Tibial nerve (tissue), 3 donors: Measurements from ENCODE around the gene DUXA.

Source experiments
- POLR2A ChIP-seq, 2 donors: fragments of 450-650 bp; IDR thresholded peaks; one replicate each; pipeline ENCODE4 v1.6.1; 2017; ENCODE audit warnings: antibody characterized with exemption in 2 of 2, mild to moderate bottlenecking in 2 of 2, moderate library complexity in 2 of 2
- TF ChIP-seq, protein P1 (sequence below), 5 experiments: fragments of 200-600 bp in 3 of 5; fragments of 450-650 bp in 2 of 5; sonication (generic) in 3 of 5; IDR thresholded peaks; one replicate each; pipeline ENCODE4 v1.5.1; 2016 to 2019; ENCODE audit warnings: antibody characterized with exemption in 5 of 5, mild to moderate bottlenecking in 3 of 5, moderate library complexity in 2 of 5

DNA sequence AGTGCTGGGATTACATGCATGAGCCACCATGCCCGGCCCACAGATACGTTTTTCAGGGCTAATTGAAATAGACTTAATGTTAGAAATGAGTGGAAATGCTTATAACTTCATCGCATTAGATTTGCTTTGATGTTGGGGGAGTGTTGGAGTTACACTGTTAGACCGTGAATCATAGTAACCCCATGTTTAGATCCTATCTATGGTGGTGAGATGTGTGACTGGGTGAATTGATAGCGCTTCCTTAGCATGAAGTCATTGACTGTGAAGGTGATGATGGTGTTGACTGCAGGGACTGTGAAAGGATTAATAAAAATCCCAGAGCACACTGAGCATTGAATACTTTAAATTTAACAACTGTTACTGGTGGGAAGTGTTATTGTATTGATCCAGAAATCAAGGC, 25.7 kb upstream of the DUXA start:
- TF ChIP-seq, protein P1, sequence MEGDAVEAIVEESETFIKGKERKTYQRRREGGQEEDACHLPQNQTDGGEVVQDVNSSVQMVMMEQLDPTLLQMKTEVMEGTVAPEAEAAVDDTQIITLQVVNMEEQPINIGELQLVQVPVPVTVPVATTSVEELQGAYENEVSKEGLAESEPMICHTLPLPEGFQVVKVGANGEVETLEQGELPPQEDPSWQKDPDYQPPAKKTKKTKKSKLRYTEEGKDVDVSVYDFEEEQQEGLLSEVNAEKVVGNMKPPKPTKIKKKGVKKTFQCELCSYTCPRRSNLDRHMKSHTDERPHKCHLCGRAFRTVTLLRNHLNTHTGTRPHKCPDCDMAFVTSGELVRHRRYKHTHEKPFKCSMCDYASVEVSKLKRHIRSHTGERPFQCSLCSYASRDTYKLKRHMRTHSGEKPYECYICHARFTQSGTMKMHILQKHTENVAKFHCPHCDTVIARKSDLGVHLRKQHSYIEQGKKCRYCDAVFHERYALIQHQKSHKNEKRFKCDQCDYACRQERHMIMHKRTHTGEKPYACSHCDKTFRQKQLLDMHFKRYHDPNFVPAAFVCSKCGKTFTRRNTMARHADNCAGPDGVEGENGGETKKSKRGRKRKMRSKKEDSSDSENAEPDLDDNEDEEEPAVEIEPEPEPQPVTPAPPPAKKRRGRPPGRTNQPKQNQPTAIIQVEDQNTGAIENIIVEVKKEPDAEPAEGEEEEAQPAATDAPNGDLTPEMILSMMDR (IDR thresholded peaks at IDR 0.05) = no peak
- no peak for TF ChIP-seq POLR2A (IDR thresholded peaks at IDR 0.05)
